HEK293 (cell line): ENCODE measurements around the gene FSD2.
A peak's percentile ranks its signal among the peaks of the same experiment; 100 is the strongest.

Source experiments
- ELK4 ChIP-seq: IDR thresholded peaks from 2 replicates; pipeline ENCODE4 v1.6.1; 2011; ENCODE audit warnings: mild to moderate bottlenecking, low read depth, low read length, borderline replicate concordance
- GLIS2 ChIP-seq: fragments of 450-650 bp; formaldehyde crosslinking; IDR thresholded peaks from 2 replicates; pipeline ENCODE4 v1.5.1; 2016; ENCODE audit warnings: missing biosample characterization, missing genetic modification characterization
- HOXA7 ChIP-seq: sonication (generic); formaldehyde crosslinking; IDR thresholded peaks from 2 replicates; pipeline ENCODE4 v1.8.1; 2022; ENCODE audit warnings: missing genetic modification reagents, borderline replicate concordance
- IKZF3 ChIP-seq: fragments of 450-650 bp; IDR thresholded peaks from 2 replicates; pipeline ENCODE4 v1.5.0; 2018; ENCODE audit warnings: missing biosample characterization, mild to moderate bottlenecking, missing genetic modification characterization, moderate library complexity
- KLF16 ChIP-seq: fragments of 450-650 bp; formaldehyde crosslinking; IDR thresholded peaks from 2 replicates; pipeline ENCODE4 v1.5.1; 2017; ENCODE audit warnings: missing biosample characterization, missing genetic modification characterization
- MYNN ChIP-seq: fragments of 450-650 bp; formaldehyde crosslinking; IDR thresholded peaks from 2 replicates; pipeline ENCODE4 v1.5.1; 2016; ENCODE audit warnings: missing biosample characterization, missing genetic modification characterization, borderline replicate concordance
- OVOL3 ChIP-seq: fragments of 450-650 bp; formaldehyde crosslinking; IDR thresholded peaks from 2 replicates; pipeline ENCODE4 v1.5.1; 2016; ENCODE audit warnings: missing biosample characterization, missing genetic modification characterization
- REST ChIP-seq: fragments of 450-650 bp; formaldehyde crosslinking; IDR thresholded peaks from 2 replicates; pipeline ENCODE4 v1.5.1; 2016; ENCODE audit warnings: missing biosample characterization, missing genetic modification characterization
- SALL2 ChIP-seq: fragments of 450-650 bp; formaldehyde crosslinking; IDR thresholded peaks from 2 replicates; pipeline ENCODE4 v1.5.0; 2017; ENCODE audit warnings: missing biosample characterization, mild to moderate bottlenecking, missing genetic modification characterization, borderline replicate concordance
- TRIM28 ChIP-seq: IDR thresholded peaks from 2 replicates; pipeline ENCODE4 v1.6.1; 2011; ENCODE audit warnings: low read length, control low read depth, borderline replicate concordance
- ZBTB11 ChIP-seq: fragments of 450-650 bp; formaldehyde crosslinking; conservative IDR thresholded peaks from 2 replicates; pipeline ENCODE4 v1.5.1; 2016; ENCODE audit warnings: low read depth, missing biosample characterization, missing genetic modification characterization
- ZBTB17 ChIP-seq: fragments of 450-650 bp; formaldehyde crosslinking; IDR thresholded peaks from 2 replicates; pipeline ENCODE4 v1.5.1; 2016; ENCODE audit warnings: missing biosample characterization, missing genetic modification characterization
- ZBTB20 ChIP-seq: fragments of 450-650 bp; formaldehyde crosslinking; IDR thresholded peaks from 2 replicates; pipeline ENCODE4 v1.5.1; 2016; ENCODE audit warnings: missing biosample characterization, missing genetic modification characterization
- ZBTB48 ChIP-seq: fragments of 450-650 bp; formaldehyde crosslinking; IDR thresholded peaks from 2 replicates; pipeline ENCODE4 v1.5.1; 2016; ENCODE audit warnings: missing biosample characterization, missing genetic modification characterization
- ZFHX2 ChIP-seq: fragments of 450-650 bp; formaldehyde crosslinking; conservative IDR thresholded peaks from 2 replicates; pipeline ENCODE4 v1.5.1; 2016; ENCODE audit warnings: missing biosample characterization, missing genetic modification characterization
- ZNF174 ChIP-seq: fragments of 450-650 bp; formaldehyde crosslinking; IDR thresholded peaks from 2 replicates; pipeline ENCODE4 v1.5.0; 2017; ENCODE audit warnings: missing biosample characterization, mild to moderate bottlenecking, missing genetic modification characterization
- ZNF184 ChIP-seq: fragments of 450-650 bp; IDR thresholded peaks from 2 replicates; pipeline ENCODE4 v1.5.1; 2018; ENCODE audit warnings: missing biosample characterization, mild to moderate bottlenecking, missing genetic modification characterization
- ZNF335 ChIP-seq: fragments of 450-650 bp; formaldehyde crosslinking; conservative IDR thresholded peaks from 2 replicates; pipeline ENCODE4 v1.5.1; 2016; ENCODE audit warnings: missing biosample characterization, missing genetic modification characterization
- ZNF37A ChIP-seq: fragments of 450-650 bp; IDR thresholded peaks from 2 replicates; pipeline ENCODE4 v1.5.1; 2018; ENCODE audit warnings: missing biosample characterization, missing genetic modification characterization
- ZNF449 ChIP-seq: fragments of 450-650 bp; formaldehyde crosslinking; IDR thresholded peaks from 2 replicates; pipeline ENCODE4 v1.5.1; 2017; ENCODE audit warnings: missing biosample characterization, mild to moderate bottlenecking, missing genetic modification characterization, moderate library complexity
- ZNF501 ChIP-seq: fragments of 450-650 bp; formaldehyde crosslinking; IDR thresholded peaks from 2 replicates; pipeline ENCODE4 v1.5.1; 2016; ENCODE audit warnings: missing biosample characterization, missing genetic modification characterization
- ZNF645 ChIP-seq: fragments of 450-650 bp; formaldehyde crosslinking; IDR thresholded peaks from 2 replicates; pipeline ENCODE4; 2016; ENCODE audit warnings: missing biosample characterization, missing genetic modification characterization
- ZNF837 ChIP-seq: fragments of 450-650 bp; formaldehyde crosslinking; IDR thresholded peaks from 2 replicates; pipeline ENCODE4 v1.5.1; 2016; ENCODE audit warnings: missing biosample characterization, missing genetic modification characterization

Gene FSD2

GRCh38 chr15:82849556-82850512 lies 44.0 kb upstream of the FSD2 start (continued):
- TF ChIP-seq REST (tag by site-specific recombination) (no peak), ZBTB20 (tag by site-specific recombination) (no peak), ZNF37A (tag by site-specific recombination) (no peak), HOXA7 (CRISPR knock-in tag) (no peak), IKZF3 (no peak), ZNF174 (tag by site-specific recombination) (no peak), OVOL3 (no peak), ZBTB17 (tag by site-specific recombination) (peak; percentile 83), ZBTB11 (tag by site-specific recombination) (peak; percentile 65), ZFHX2 (tag by site-specific recombination) (no peak), ZBTB48 (tag by site-specific recombination) (no peak), ZNF501 (0 out of 2 replicates have a peak, but pooled peaks have one; percentile 54), ZNF184 (no peak), ZNF449 (tag by site-specific recombination) (no peak), SALL2 (no peak), KLF16 (tag by site-specific recombination) (no peak), TRIM28 (no peak), MYNN (tag by site-specific recombination) (no peak), ELK4 (no peak), ZNF837 (tag by site-specific recombination) (no peak), GLIS2 (tag by site-specific recombination) (no peak), ZNF335 (tag by site-specific recombination) (peak; percentile 92), ZNF645 (no peak)
